OCI-LY1 (cell line): ENCODE results near the gene PRPH.
"Not testable (repeated sequence)": the region's sequence is repeated elsewhere in the genome, so short reads cannot be mapped to it uniquely, and the experiment has no call there.

Source experiments
- H2AFZ ChIP-seq: fragments of 200-600 bp; sonication (generic), shearing (Covaris generic); 2 replicates; pipeline ENCODE4 v1.6.0; 2014; ENCODE audit warnings: antibody characterized with exemption, mild to moderate bottlenecking, low read length
- H3F3A ChIP-seq: fragments of 200-600 bp; sonication (generic), shearing (Covaris generic); 2 replicates; pipeline ENCODE4 v1.6.0; 2014; ENCODE audit warnings: mild to moderate bottlenecking, antibody characterized with exemption, low read length, moderate library complexity; ENCODE audit not compliant: insufficient read depth
- H3K27ac ChIP-seq: fragments of 200-600 bp; sonication (generic); 2 replicates; pipeline ENCODE4 v1.5.1; 2014; ENCODE audit warnings: low read length, mixed run types, mild to moderate bottlenecking, low read depth; ENCODE audit not compliant: poor library complexity, severe bottlenecking
- H3K27me3 ChIP-seq: fragments of 200-600 bp; sonication (generic); 2 replicates; pipeline ENCODE4 v1.6.0; 2014; ENCODE audit warnings: antibody characterized with exemption, mild to moderate bottlenecking, low read length, moderate library complexity; ENCODE audit not compliant: insufficient read depth
- H3K36me3 ChIP-seq: fragments of 200-600 bp; sonication (generic); 2 replicates; pipeline ENCODE4 v1.6.1; 2014; ENCODE audit warnings: mild to moderate bottlenecking, antibody characterized with exemption, low read length, moderate library complexity, mixed read lengths; ENCODE audit not compliant: insufficient read depth
- H3K4me1 ChIP-seq: fragments of 200-600 bp; sonication (generic); 2 replicates; pipeline ENCODE4 v1.5.1; 2014; ENCODE audit warnings: mild to moderate bottlenecking, low read length, moderate library complexity; ENCODE audit not compliant: insufficient read depth, severe bottlenecking
- H3K4me2 ChIP-seq: fragments of 200-600 bp; sonication (generic), shearing (Covaris generic); 2 replicates; pipeline ENCODE4 v1.6.1; 2014; ENCODE audit warnings: low read length
- H3K4me3 ChIP-seq: fragments of 200-600 bp; sonication (generic); 2 replicates; pipeline ENCODE4 v1.5.1; 2014; ENCODE audit warnings: low read length, low read depth, mild to moderate bottlenecking, mixed read lengths; ENCODE audit not compliant: poor library complexity, severe bottlenecking
- H3K79me2 ChIP-seq: fragments of 200-600 bp; shearing (Covaris generic); 2 replicates; pipeline ENCODE4 v1.6.1; 2016; ENCODE audit warnings: mixed run types, low read length, mixed read lengths; ENCODE audit not compliant: insufficient read depth
- H3K9ac ChIP-seq: fragments of 200-600 bp; sonication (generic), shearing (Covaris generic); 2 replicates; pipeline ENCODE4 v1.6.1; 2014; ENCODE audit warnings: mild to moderate bottlenecking, low read length, mixed read lengths
- H3K9me2 ChIP-seq: fragments of 200-600 bp; sonication (generic), shearing (Covaris generic); 2 replicates; pipeline ENCODE4 v1.6.1; 2014; ENCODE audit warnings: low read depth, mild to moderate bottlenecking, low read length, mixed read lengths
- H3K9me3 ChIP-seq: fragments of 200-600 bp; shearing (Covaris generic); 2 replicates; pipeline ENCODE4 v1.6.1; 2014; ENCODE audit warnings: low read length, mixed read lengths
- H4K20me1 ChIP-seq: fragments of 200-600 bp; sonication (generic), shearing (Covaris generic); 2 replicates; pipeline ENCODE4 v1.6.0; 2016; ENCODE audit warnings: mild to moderate bottlenecking, low read length; ENCODE audit not compliant: insufficient read depth
- EZH2 ChIP-seq: fragments of 200-600 bp; sonication (generic), shearing (Covaris generic); IDR thresholded peaks from 2 replicates; pipeline ENCODE4 v1.8.0; 2017; ENCODE audit warnings: borderline replicate concordance, mixed run types, mild to moderate bottlenecking, antibody characterized with exemption, low read length, moderate library complexity, mixed read lengths
- TF ChIP-seq, protein P1 (sequence below): fragments of 200-600 bp; sonication (generic), shearing (Covaris generic); IDR thresholded peaks from 2 replicates; pipeline ENCODE4 v1.5.1; 2017; ENCODE audit warnings: mild to moderate bottlenecking, antibody characterized with exemption, low read length, moderate library complexity, mixed read lengths

PRPH gene

DNA sequence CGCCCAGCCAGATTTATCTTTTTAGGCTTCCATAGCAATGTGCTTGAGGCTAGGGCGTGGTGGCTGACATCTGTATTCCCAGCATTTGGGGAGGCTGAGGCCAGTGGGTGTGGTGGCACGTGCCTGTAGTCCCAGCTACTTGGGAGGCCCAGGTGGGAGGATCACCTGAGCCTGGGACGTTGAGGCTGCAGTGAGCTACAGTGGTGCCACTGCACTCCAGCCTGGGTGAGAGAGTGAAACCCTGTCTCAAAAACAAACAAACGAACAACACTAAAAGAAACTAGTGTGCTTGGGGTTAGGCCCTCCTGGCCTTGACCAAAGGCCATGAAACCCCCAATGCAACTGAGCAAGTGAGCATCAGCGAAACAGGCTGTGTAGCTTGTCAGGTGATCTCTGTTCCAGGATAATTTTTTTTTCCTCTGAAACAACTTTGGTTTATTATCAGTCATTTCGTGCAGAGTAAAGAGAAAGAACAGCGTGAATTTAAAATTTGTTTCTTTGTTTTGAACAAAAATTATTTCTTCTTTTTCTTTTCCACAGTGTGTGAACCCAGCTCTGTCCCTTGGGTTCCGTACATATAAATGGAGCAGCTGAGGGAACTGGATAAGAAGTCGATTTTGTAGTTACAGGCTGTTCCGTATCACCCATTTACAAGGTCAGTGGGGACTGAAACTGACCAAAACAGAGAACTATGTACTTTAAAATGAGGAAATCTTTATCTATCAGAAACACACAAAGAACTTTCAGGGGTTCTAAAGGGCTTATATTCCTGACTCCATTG lies 38.9 kb upstream of the PRPH start:
- Histone ChIP-seq H3K9me2 (no peaks in the 10 kb centered on the region), H3K36me3 (no peaks in the 10 kb centered on the region), H3K4me3 (no peak overlapping the region), H3K27ac (no peak overlapping the region), H3K9me3 (no peaks in the 10 kb centered on the region), H4K20me1 (no peaks in the 10 kb centered on the region), H3K4me1 (peaks cover 10% of the 10 kb centered on the region), H3K27me3 (no peaks in the 10 kb centered on the region), H3K79me2 (no peaks in the 10 kb centered on the region), H2AFZ (no peak overlapping the region), H3K4me2 (no peak overlapping the region), H3K9ac (no peak overlapping the region), H3F3A (no peaks in the 10 kb centered on the region)
- TF ChIP-seq, protein P1, sequence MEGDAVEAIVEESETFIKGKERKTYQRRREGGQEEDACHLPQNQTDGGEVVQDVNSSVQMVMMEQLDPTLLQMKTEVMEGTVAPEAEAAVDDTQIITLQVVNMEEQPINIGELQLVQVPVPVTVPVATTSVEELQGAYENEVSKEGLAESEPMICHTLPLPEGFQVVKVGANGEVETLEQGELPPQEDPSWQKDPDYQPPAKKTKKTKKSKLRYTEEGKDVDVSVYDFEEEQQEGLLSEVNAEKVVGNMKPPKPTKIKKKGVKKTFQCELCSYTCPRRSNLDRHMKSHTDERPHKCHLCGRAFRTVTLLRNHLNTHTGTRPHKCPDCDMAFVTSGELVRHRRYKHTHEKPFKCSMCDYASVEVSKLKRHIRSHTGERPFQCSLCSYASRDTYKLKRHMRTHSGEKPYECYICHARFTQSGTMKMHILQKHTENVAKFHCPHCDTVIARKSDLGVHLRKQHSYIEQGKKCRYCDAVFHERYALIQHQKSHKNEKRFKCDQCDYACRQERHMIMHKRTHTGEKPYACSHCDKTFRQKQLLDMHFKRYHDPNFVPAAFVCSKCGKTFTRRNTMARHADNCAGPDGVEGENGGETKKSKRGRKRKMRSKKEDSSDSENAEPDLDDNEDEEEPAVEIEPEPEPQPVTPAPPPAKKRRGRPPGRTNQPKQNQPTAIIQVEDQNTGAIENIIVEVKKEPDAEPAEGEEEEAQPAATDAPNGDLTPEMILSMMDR: no peak
- TF ChIP-seq EZH2: no peak

DNA sequence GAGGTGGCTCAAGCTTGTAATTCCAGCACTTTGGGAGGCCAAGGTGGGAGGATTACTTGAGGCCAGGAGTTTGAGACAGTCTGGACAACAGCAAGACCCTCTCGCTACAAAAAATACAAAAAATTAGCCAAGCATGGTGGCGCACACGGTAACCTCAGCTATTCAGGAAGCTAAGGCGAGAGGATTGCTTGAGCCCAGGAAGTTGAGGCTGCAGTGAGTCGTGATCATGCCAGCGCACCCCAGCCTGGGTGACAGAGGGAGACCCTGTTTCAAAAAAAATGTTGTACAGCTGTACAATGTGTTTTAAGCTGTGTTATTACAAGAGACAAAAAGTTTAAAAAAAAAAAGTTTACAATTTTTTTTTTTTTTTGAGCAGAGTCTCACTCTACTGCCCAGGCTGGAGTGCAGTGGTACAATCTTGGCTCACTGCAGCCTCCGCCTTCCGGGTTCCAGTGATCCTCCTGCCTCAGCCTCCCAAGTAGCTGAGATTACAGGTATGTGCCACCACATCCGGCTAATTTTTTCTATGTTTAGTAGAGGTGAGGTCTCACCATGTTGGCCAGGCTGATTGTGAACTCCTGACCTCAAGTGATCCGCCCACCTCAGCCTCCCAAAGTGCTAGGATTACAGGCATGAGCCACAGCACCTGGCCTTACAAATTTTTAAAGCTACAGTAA lies 37.3 kb upstream of the PRPH start:
- H3K4me1 ChIP-seq: peaks cover 10% of the 10 kb centered on the region
- not testable (repeated sequence) for H3K79me2 ChIP-seq, H2AFZ ChIP-seq, H3K4me3 ChIP-seq, H3K27me3 ChIP-seq, H4K20me1 ChIP-seq, H3K4me2 ChIP-seq, H3K9me3 ChIP-seq, H3F3A ChIP-seq, H3K27ac ChIP-seq, H3K9ac ChIP-seq, H3K9me2 ChIP-seq, H3K36me3 ChIP-seq

DNA sequence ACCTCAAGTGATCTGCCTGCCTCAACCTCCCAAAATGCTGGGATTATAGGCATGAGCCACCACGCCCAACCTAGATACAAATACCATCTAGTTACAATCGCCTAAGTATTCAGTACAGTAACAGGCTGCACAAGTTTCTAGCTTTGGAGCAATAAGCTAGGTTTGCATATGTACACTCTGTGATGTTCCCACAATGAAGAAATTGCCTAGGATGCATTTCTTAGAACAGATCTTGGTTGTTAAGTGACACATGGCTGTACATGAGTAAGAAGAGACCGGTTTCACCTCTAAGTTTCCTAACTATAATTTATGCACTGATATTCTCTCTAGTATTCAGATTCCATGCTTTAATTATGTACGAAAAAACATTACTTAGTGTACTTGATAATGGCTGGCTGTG lies 35.5 kb upstream of the PRPH start:
- H3K9ac ChIP-seq: no peak overlapping the region
- H2AFZ ChIP-seq: no peak overlapping the region
- H3K4me2 ChIP-seq: no peak overlapping the region
- peaks cover 19% of the 10 kb centered on the region for H3K4me1 ChIP-seq
- no peaks in the 10 kb centered on the region for H3K36me3 ChIP-seq
- H4K20me1 ChIP-seq: no peaks in the 10 kb centered on the region
- no peaks in the 10 kb centered on the region for H3K9me2 ChIP-seq
- no peaks in the 10 kb centered on the region for H3F3A ChIP-seq
- H3K27me3 ChIP-seq: no peaks in the 10 kb centered on the region
- H3K4me3 ChIP-seq: no peak overlapping the region
- no peak for TF ChIP-seq EZH2
- TF ChIP-seq, protein P1: no peak
- no peak overlapping the region for H3K27ac ChIP-seq
- H3K79me2 ChIP-seq: no peaks in the 10 kb centered on the region
- H3K9me3 ChIP-seq: no peaks in the 10 kb centered on the region
